Measurements from ENCODE around the gene FAT3. TPM values are rescaled to one million over a fixed set of nuclear protein-coding genes. Genes with fewer than 3 reads are reported as not detected.

The FAT3 gene
- 5.9 and 16.2 TPM in 2 replicates for total RNA-seq
- 1.9 and 3.9 TPM in 2 replicates for polyA plus RNA-seq
- 1.9 and 3.5 TPM in 2 replicates for polyA plus RNA-seq (2012)
- polyA minus RNA-seq (ENCODE audit: low replicate concordance): 5.7 and 55.7 TPM in 2 replicates

DNA sequence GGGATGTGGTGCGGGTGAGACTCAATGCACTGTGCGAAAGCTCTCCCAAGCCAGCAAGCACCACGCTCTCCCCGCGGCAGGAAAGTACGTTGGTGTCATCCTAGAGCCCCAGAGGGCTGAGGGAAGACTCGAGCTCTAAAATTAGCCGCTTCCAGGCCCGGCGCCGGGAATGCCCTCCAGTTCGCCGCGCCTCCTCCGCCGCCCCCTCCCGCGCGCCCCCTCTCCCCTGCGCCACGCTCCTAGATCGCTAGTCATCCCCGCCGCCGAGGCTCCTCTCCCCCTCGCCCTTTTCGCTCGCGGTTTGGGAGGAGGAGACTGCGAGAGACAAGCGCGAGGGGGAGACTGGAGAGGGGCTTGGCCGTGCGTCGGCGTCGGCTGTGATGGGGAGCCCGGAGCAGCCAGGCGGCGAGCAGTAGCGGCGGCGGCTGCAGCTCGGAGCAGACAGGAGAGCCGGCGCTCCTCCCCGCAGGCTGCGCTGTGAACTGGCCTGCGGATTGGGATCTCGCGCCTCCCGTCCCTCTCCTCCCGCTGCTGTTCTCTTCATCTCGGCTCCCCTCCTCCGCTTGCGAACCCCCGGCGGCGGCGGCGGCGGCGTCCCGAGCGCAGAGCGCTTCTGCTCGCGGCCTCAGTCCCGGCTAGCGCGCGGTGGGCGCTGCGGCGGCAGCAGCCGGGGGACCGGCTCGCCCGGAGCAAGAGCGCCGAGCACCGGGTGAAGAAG is at the start of gene FAT3:
Gene FAT3 (plus strand): TSS at position 412 of the 718 bp plus-strand sequence. CDS start 127,295 bp downstream, outside the sequence.
- Histone ChIP-seq H3K9ac (ENCODE audit: insufficient read depth, low read length) (peak within 1 kb of the TSS; percentile 45), H4K20me1 (ENCODE audit: control insufficient read depth, extremely low read depth, insufficient read depth, low read length) (no peaks in the 10 kb centered on the region), H3K4me3 (replicated peaks in 1 of 4; ENCODE audit: control extremely low read depth in 1 of 4, insufficient read depth in 1 of 4, low read depth in 3 of 4, low read length in 4 of 4) (peak within 1 kb of the TSS; percentile 50 to 61 (median 60)), H3K27ac (ENCODE audit: insufficient read depth, low read length) (peak within 1 kb of the TSS; percentile 3), H3K4me1 (ENCODE audit: control insufficient read depth, extremely low read depth, insufficient read depth, low read length) (no peaks in the 10 kb centered on the region), H3K36me3 (ENCODE audit: control insufficient read depth, insufficient read depth, low read length) (no peaks in the 10 kb centered on the region), H3K9me3 (ENCODE audit: control insufficient read depth, insufficient read depth, low read depth, low read length) (no peaks in the 10 kb centered on the region), H3K79me2 (ENCODE audit: control insufficient read depth, insufficient read depth, low read length) (no peaks in the 10 kb centered on the region), H2AFZ (ENCODE audit: low read length) (peak within 1 kb of the TSS; percentile 62), H3K27me3 (ENCODE audit: control insufficient read depth, insufficient read depth, low read length) (no peaks in the 10 kb centered on the region), H3K4me2 (ENCODE audit: extremely low read depth, insufficient read depth, low read length) (peak within 1 kb of the TSS; percentile 42)
- peak; percentile 70 to 80 for DNase-seq (ENCODE audit: low read depth in 2 of 2)
- no peak for TF ChIP-seq CTCF (conservative IDR thresholded peaks at IDR 0.05 in 1 of 2, IDR thresholded peaks at IDR 0.05 in 1 of 2; ENCODE audit: low read depth in 1 of 2, low read length in 2 of 2)

DNA sequence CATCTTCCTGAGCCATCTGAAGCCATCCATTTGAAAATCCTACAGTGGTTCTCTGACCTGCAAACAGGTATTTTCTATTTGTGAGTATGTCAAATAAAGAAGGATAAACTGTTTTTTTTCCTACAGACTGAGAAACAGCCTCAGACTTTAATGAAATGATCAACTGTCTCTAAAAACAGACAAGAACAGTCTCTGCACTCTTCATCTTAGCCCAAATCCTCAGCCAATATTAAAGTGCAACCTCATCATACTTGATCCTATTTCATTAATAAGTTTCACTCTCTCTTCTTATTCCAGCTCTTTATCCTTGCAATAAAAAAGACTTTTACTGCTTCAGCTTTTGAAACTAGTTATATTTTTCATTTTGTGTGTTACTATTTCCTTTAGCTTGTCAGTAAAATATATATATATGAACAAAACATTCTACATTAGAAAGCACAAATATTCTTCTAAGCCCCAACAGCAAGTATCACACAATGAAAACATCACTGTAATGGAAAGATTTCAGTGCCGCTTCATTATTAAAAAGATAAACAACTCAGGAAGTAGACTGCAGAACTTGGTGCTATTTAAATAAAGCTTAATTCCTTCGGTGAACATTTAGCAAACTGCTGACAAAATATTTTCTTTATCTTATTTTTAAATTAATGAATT is 45.5 kb upstream of the FAT3 start:
- TF ChIP-seq CTCF (conservative IDR thresholded peaks at IDR 0.05 in 1 of 2, IDR thresholded peaks at IDR 0.05 in 1 of 2; ENCODE audit: low read depth in 1 of 2, low read length in 2 of 2) (no peak), EZH2 (IDR thresholded peaks at IDR 0.05; ENCODE audit: low read length, missing control alignments) (no peak)
- no peak for DNase-seq (ENCODE audit: low read depth in 2 of 2)
- no peak overlapping the region for H3K4me3 ChIP-seq (replicated peaks in 1 of 4; ENCODE audit: control extremely low read depth in 1 of 4, insufficient read depth in 1 of 4, low read depth in 3 of 4, low read length in 4 of 4)
- H3K27ac ChIP-seq (ENCODE audit: insufficient read depth, low read length): no peak overlapping the region
- no peak overlapping the region for H3K9ac ChIP-seq (ENCODE audit: insufficient read depth, low read length)
- no peak overlapping the region for H3K4me2 ChIP-seq (ENCODE audit: extremely low read depth, insufficient read depth, low read length)
- H3K79me2 ChIP-seq (ENCODE audit: control insufficient read depth, insufficient read depth, low read length): no peaks in the 10 kb centered on the region
- no peaks in the 10 kb centered on the region for H3K27me3 ChIP-seq (ENCODE audit: control insufficient read depth, insufficient read depth, low read length)
- H3K9me3 ChIP-seq (ENCODE audit: control insufficient read depth, insufficient read depth, low read depth, low read length): no peaks in the 10 kb centered on the region
- H4K20me1 ChIP-seq (ENCODE audit: control insufficient read depth, extremely low read depth, insufficient read depth, low read length): no peaks in the 10 kb centered on the region
- no peak overlapping the region for H2AFZ ChIP-seq (ENCODE audit: low read length)
- peaks cover 3% of the 10 kb centered on the region for H3K4me1 ChIP-seq (ENCODE audit: control insufficient read depth, extremely low read depth, insufficient read depth, low read length)
- no peaks in the 10 kb centered on the region for H3K36me3 ChIP-seq (ENCODE audit: control insufficient read depth, insufficient read depth, low read length)

DNA sequence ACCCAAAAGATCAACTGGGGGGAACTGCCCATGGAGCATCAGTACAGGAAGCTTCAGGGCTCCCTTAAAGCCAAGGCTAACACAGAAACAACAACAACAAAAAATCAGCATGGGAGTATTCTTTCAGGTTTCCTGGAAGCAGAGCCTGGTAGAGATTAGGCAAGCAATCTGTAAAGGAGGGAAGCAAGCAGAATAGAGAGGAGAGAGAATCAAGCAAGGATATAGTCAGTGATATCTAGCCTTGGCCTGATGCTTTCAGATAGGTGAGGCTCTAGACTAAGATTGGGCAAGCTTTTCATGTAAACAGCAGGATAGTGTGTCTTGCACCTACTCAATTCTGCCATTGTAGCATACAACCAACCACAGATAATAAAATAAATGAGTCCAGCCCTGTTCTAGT is 44.4 kb upstream of the FAT3 start:
- DNase-seq (ENCODE audit: low read depth in 2 of 2): no peak
- Histone ChIP-seq H3K4me1 (ENCODE audit: control insufficient read depth, extremely low read depth, insufficient read depth, low read length) (peaks cover 3% of the 10 kb centered on the region), H3K4me3 (replicated peaks in 1 of 4; ENCODE audit: control extremely low read depth in 1 of 4, insufficient read depth in 1 of 4, low read depth in 3 of 4, low read length in 4 of 4) (no peak overlapping the region), H3K36me3 (ENCODE audit: control insufficient read depth, insufficient read depth, low read length) (no peaks in the 10 kb centered on the region), H3K79me2 (ENCODE audit: control insufficient read depth, insufficient read depth, low read length) (no peaks in the 10 kb centered on the region), H2AFZ (ENCODE audit: low read length) (no peak overlapping the region), H3K9ac (ENCODE audit: insufficient read depth, low read length) (no peak overlapping the region), H3K4me2 (ENCODE audit: extremely low read depth, insufficient read depth, low read length) (peak overlapping the region; percentile 8), H3K9me3 (ENCODE audit: control insufficient read depth, insufficient read depth, low read depth, low read length) (no peaks in the 10 kb centered on the region), H4K20me1 (ENCODE audit: control insufficient read depth, extremely low read depth, insufficient read depth, low read length) (no peaks in the 10 kb centered on the region), H3K27me3 (ENCODE audit: control insufficient read depth, insufficient read depth, low read length) (no peaks in the 10 kb centered on the region), H3K27ac (ENCODE audit: insufficient read depth, low read length) (peak overlapping the region; percentile 13)
- TF ChIP-seq EZH2 (IDR thresholded peaks at IDR 0.05; ENCODE audit: low read length, missing control alignments): no peak
- TF ChIP-seq CTCF (conservative IDR thresholded peaks at IDR 0.05 in 1 of 2, IDR thresholded peaks at IDR 0.05 in 1 of 2; ENCODE audit: low read depth in 1 of 2, low read length in 2 of 2): no peak

Measured in fibroblast of lung (primary cell).